Activated T-cell treated with anti-CD3 and anti-CD28 coated beads, Interleukin-2, amount 50 U/mL, for 72 hours (primary cell): Measurements from ENCODE around the gene TSHZ1. TPM values are rescaled to one million over a fixed set of nuclear protein-coding genes. Genes with fewer than 3 reads are reported as not detected.

Experiments
- ATAC-seq, 2 donors: fragments of 150-1000 bp; cut with Tn5 transposase; replicated peaks in 1 of 2; 2 replicates each; pipeline ENCODE4 v1.10.0; 2021; ENCODE audit warnings: moderate library complexity in 2 of 2, mild to moderate bottlenecking in 1 of 2
- DNase-seq, 2 donors: peaks; one replicate each; pipeline ENCODE4 v3.0.0; 2021 to 2022; ENCODE audit warnings: mixed read lengths in 1 of 2
- H3K27ac Mint-ChIP-seq: one replicate; pipeline ENCODE4 v1.8.0; 2022; ENCODE audit warnings: mild to moderate bottlenecking, moderate library complexity, mixed read lengths
- H3K27me3 Mint-ChIP-seq: one replicate; pipeline ENCODE4 v1.8.0; 2022; ENCODE audit warnings: low read depth, mixed read lengths
- H3K36me3 Mint-ChIP-seq, 2 donors: one replicate each; pipeline ENCODE4 v1.8.0; 2022; ENCODE audit warnings: mixed read lengths in 2 of 2, mild to moderate bottlenecking in 1 of 2; ENCODE audit not compliant: insufficient read depth in 2 of 2
- H3K4me1 Mint-ChIP-seq: one replicate; pipeline ENCODE4 v1.8.0; 2022; ENCODE audit warnings: low read depth, mixed read lengths
- H3K4me3 Mint-ChIP-seq, 2 donors: one replicate each; pipeline ENCODE4 v1.8.0; 2022; ENCODE audit warnings: mild to moderate bottlenecking in 2 of 2, mixed read lengths in 2 of 2, moderate library complexity in 2 of 2
- H3K9me3 Mint-ChIP-seq, 2 donors: one replicate each; pipeline ENCODE4 v1.8.0; 2022; ENCODE audit warnings: mixed read lengths in 2 of 2
- total RNA-seq, 2 donors: library from RNA; stranded (reverse); gene quantifications; one replicate each; pipeline ENCODE4 v1.2.3, GENCODE V29; 2022

The TSHZ1 gene
- total RNA-seq, 2 donors from 2014 or later: 18.1 to 19.2 TPM

DNA sequence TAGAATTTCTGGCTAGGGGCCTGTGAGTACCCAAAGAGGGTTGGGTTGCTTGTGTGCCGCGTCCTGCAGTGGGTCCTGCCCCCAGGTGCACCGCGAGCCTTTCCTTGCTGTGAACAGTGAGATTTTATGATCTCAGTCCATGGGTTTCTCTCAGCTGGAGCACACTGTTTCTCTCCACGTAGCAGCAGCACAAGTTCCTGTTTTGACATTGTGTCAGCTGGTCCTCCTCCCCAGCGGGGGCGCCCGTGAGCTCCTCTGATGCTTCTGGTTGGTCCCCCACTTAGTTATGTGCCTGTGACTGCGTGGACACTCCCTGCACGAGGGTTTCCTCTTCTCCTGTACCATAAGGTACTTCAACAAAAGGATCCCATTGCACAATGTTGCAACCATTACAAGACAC, 29.8 kb downstream of the TSHZ1 start:
- peaks cover 38% of the 10 kb centered on the region for H3K4me1 Mint-ChIP-seq
- ATAC-seq (no peak), DNase-seq (no peak)
- H3K27ac Mint-ChIP-seq: no peak overlapping the region
- H3K36me3 Mint-ChIP-seq: peaks cover 0 to 4% of the 10 kb centered on the region in 2 donors
- H3K27me3 Mint-ChIP-seq: no peaks in the 10 kb centered on the region
- no peaks in the 10 kb centered on the region for H3K9me3 Mint-ChIP-seq
- H3K4me3 Mint-ChIP-seq: no peak overlapping the region

DNA sequence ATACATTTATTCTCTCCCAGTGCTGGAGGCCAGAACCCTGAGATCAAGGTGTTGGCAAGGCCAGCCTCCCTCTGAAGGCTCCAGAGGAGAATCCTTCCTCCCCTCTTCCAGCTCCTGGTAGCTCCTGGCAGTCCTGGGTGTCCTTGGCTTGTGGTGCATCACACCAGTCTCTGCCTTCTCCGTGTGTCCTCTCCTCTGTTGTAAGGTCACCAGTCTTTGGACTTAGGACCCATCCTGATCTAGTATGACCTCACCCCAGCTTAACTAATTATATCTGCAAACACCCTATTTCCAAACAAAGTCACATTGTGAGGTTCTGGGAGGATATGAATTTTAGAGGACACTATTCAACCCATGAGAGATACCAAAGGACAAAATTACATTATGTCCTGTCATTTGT, 31.1 kb downstream of the TSHZ1 start:
- no peak overlapping the region for H3K27ac Mint-ChIP-seq
- peaks cover 43% of the 10 kb centered on the region for H3K4me1 Mint-ChIP-seq
- H3K36me3 Mint-ChIP-seq: peaks cover 0 to 4% of the 10 kb centered on the region in 2 donors
- ATAC-seq: no peak
- no peaks in the 10 kb centered on the region for H3K27me3 Mint-ChIP-seq
- H3K9me3 Mint-ChIP-seq: no peaks in the 10 kb centered on the region
- no peak for DNase-seq
- H3K4me3 Mint-ChIP-seq: no peak overlapping the region

DNA sequence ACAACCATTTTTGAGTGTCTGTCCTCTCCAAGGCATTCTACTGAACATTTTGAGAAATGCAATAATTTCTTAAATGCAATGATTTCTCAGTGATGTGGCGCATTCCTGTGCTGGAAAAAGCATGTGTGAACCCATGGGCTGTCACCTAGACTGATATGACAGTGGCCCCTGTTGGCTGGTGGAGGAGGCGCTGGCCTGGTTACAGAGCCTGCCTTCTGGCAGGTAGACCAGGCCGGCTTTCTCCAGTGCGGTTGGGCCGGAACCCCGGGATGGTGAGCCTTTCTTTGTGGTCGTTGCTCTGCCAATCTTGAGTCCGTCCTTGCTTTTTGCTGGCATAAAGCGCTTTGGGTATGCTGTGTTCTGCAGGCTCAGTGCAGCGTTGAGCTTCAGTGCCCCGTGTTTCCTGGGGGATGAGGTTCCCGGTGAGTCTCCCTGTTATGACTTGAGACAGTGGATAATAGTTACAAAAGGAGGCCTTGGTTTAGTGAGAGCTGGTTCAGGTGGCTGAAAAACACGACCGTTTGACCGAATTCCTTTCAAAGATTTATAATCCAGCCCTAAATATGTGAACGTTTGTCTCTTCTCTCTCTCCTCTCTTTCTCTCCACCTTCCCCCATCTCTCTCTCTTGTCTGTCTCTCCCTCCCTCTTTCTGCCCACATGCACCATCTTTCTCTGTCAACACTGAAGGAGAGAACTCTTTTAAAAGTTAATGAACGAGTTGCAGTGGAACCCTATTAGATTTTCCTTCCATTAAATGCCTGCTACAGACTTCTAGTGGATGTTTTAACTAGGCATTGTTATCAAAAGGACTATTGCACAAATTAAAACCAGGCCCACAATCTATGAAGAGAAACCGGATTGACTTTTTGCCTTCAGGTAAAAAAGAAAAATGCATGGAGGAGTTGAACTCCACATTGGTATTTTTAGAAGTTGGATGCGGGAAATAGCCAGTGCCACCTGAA, 34.0 kb downstream of the TSHZ1 start:
- Mint-ChIP-seq H3K27ac (no peak overlapping the region), H3K36me3 (no peaks in the 10 kb centered on the region), H3K4me3 (no peak overlapping the region), H3K9me3 (no peaks in the 10 kb centered on the region), H3K27me3 (no peaks in the 10 kb centered on the region), H3K4me1 (peaks cover 59% of the 10 kb centered on the region)
- ATAC-seq (no peak), DNase-seq (no peak)

DNA sequence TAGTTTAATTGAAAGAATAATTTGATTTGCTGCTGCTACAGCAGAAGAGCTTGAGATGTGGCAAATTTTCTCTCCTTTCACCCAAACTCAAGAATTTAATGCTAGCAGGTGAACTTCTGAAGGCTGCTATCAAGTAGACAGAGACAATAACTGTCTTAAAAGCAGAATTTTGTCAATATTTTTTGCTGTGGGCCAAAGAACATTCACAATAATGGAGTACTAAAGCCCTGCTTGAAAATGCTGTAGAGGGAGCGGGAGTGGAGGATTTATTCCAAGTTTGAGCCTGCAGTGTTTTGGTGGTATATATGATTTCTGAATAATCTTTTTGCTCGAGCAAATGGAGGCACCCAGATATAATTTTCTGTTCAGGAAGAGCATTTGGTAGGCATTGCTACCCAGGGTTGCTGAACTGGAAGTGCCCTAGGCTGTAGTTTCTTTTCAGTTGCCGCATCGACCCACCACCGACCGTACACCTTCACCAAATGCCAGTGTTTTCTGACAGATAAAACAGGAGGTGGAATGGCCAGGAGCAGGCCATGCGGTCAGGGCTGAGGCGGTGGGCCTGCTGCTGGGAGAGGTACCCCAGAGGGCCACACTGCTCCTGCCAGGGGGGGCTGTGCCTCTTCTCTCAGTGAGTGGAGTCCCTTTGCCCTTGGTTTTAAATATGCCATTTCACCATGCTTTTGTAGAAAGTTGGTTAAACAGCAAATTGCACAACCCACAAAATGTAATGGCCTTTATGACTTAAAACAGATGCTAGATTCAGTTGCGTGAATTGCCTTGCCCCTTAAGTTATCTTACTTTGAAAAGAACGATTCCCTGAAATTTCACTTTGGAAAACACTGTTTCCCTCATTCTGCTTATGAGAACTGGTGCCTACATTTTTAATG, 36.4 kb downstream of the TSHZ1 start:
- DNase-seq (peak in 1 of 2 donors; percentile 20), ATAC-seq (peak; percentile 38 to 42)
- peaks cover 58% of the 10 kb centered on the region for H3K4me1 Mint-ChIP-seq
- H3K4me3 Mint-ChIP-seq: peak overlapping the region; percentile 89 to 99
- peak overlapping the region; percentile 99 for H3K27ac Mint-ChIP-seq
- H3K36me3 Mint-ChIP-seq: no peaks in the 10 kb centered on the region
- no peaks in the 10 kb centered on the region for H3K9me3 Mint-ChIP-seq
- H3K27me3 Mint-ChIP-seq: no peaks in the 10 kb centered on the region

DNA sequence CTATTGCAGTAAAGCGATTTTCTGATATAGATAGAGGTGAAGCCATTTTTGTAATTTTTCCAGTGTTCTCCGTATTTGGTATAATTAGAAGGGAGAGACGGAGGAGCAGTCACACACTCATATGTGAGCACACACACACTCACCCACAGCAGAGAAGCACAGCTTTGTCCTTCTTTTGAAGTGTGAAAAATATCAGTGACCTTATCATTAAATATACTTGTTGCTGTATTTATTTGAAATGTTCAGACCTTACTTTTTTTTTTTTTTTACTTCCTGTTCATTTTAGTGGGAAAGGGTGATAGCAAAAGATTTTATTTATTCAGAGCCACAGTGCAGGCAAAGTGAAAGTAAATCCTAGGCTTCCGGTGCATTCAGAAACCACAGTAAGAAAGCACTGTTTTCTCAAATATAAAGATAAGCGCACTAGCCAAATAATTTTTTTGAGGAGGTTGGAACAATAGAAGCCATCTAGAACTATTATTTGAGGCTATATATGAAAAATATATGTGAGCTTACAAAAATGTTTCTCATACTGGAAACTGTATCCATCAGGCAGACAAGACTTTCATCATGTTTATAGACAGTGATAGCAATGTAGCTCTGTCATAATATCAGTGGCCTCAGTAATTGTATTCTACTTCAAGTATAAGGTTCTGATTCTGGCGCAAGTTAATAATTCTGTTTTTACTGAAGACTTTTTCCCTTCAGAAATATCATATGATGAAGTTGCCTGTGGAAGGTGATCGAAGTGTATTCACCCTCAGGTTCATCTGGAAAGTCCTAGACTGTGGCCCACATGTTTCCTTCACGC, 37.2 kb downstream of the TSHZ1 start:
- no peaks in the 10 kb centered on the region for H3K36me3 Mint-ChIP-seq
- ATAC-seq (peak; percentile 44 to 54), DNase-seq (no peak)

DNA sequence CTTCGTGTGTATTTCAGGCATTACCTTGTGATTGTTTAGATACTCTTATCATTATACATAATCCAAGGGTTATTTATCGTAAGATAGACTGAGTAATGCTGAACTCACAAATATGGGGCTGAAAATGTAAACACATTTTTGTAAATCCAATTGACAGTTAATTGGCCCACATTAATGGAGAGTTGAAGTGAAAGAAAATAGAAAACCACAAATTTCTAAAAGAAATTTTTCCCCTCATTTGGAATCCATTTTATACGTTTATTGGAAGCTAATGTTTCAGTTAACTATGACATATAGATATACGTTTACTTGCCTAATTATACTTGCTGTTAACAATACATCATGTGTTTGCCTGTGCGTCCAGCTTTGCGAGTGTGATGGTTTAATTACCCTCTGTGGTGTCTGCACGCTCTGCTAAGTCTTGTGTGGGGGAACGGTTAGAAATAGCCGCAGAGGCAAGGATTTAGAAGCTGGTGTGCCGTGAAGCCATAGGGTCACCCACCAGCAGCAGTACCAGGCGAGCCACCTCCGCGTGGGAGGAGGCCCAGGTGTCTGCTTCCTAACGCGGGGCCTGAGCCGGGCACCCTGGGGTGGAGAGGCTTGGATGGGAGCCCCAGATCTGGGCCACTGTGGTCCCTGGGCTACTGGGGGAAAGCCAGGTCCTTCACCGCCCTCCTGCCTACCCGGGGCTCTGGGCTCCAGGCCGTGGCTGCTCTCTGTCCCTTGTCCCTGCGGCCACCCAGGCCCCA, 38.0 kb downstream of the TSHZ1 start:
- Mint-ChIP-seq H3K4me1 (peaks cover 51% of the 10 kb centered on the region), H3K9me3 (no peaks in the 10 kb centered on the region), H3K27ac (peak overlapping the region; percentile 99), H3K36me3 (no peaks in the 10 kb centered on the region), H3K27me3 (no peaks in the 10 kb centered on the region), H3K4me3 (peak overlapping the region; percentile 89 to 99)
- no peak for DNase-seq
- no peak for ATAC-seq

More for the DNA sequence above, 37.2 kb downstream of the TSHZ1 start:
- Mint-ChIP-seq H3K27me3 (no peaks in the 10 kb centered on the region), H3K4me3 (peak overlapping the region; percentile 89 to 99), H3K9me3 (no peaks in the 10 kb centered on the region), H3K27ac (peak overlapping the region; percentile 99), H3K4me1 (peaks cover 55% of the 10 kb centered on the region)

DNA sequence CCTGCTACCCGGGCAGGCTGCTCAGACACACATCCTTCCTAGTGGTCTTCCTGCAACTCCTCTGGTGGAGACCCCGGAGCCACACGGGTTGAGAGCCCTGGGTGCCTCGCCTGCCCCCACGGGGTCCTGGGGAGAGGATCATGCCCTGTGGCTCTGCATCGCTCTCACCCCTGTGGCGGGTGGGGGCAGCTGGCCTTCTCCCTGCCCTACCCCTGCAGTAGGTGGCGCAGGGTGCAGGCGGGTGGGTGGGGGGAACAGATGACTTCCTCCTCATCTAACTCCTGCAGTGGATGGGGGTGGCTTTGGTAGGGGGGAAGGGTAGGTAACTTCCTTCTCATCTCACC, 38.5 kb downstream of the TSHZ1 start:
- Mint-ChIP-seq H3K4me3 (peak overlapping the region in 1 of 2 donors; percentile 56), H3K9me3 (no peaks in the 10 kb centered on the region), H3K27me3 (no peaks in the 10 kb centered on the region), H3K4me1 (peaks cover 51% of the 10 kb centered on the region), H3K27ac (no peak overlapping the region), H3K36me3 (no peaks in the 10 kb centered on the region)
- ATAC-seq: no peak
- DNase-seq: no peak

DNA sequence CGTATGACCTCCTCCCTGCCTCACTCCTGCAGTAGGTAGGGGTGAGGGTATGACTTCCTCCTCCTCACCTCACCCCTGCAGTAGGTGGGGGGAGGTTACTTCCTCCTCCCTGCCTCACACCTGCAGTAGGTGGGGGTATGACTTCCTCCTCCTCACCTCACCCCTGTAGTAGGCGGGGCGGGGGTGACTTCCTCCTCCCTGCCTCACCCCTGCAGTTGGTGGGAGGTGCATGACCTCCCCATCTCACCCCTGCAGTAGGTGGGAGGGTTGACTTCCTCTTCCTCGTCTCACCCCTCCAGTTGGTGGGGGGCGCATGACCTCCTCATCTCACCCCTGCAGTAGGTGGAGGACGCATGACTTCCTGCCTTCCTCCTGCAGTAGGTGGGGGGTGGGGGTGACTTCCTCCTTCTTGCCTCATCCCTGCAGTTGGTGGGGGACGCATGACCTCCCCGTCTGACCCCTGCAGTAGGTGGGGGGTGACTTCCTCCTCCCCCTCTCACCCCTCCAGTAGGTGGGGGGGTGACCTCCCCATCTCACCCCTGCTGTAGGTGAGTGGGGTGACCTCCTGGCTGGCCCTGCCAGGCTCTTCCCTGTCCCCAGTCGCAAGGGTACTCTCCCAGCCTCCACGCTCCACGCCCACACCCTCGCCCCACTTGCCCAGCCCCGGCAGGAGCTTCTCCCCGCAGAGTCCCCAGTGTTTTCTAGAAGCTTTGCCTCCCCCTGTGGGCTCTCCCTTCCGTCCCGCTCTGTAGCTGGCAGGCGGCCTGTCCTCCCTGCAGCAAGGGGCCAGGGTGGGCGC, 39.3 kb downstream of the TSHZ1 start:
- Mint-ChIP-seq H3K4me1 (peaks cover 47% of the 10 kb centered on the region), H3K9me3 (no peaks in the 10 kb centered on the region), H3K36me3 (no peaks in the 10 kb centered on the region), H3K4me3 (no peak overlapping the region), H3K27me3 (no peaks in the 10 kb centered on the region), H3K27ac (no peak overlapping the region)
- DNase-seq: no peak
- no peak for ATAC-seq

DNA sequence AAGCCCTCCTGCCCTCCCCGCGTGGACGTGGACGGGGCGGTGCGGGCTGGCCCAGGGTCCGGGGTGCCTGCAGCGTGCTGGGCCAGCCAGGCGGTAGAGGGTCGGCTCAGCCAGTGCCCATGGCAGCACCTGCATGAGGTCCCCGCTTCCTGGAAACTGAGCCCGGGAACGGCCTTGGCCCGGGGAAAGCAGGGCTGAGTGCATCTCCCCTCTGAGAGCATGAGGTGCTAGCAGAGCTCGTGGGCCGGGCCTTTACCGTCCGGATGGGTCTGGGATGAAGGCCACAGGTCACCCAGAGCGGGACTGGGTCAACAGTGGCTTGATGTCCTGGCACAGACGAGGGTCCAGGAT, 39.8 kb downstream of the TSHZ1 start:
- Mint-ChIP-seq H3K27ac (no peak overlapping the region), H3K27me3 (no peaks in the 10 kb centered on the region), H3K4me1 (peaks cover 45% of the 10 kb centered on the region), H3K36me3 (no peaks in the 10 kb centered on the region), H3K4me3 (no peak overlapping the region), H3K9me3 (no peaks in the 10 kb centered on the region)
- ATAC-seq (no peak), DNase-seq (no peak)

DNA sequence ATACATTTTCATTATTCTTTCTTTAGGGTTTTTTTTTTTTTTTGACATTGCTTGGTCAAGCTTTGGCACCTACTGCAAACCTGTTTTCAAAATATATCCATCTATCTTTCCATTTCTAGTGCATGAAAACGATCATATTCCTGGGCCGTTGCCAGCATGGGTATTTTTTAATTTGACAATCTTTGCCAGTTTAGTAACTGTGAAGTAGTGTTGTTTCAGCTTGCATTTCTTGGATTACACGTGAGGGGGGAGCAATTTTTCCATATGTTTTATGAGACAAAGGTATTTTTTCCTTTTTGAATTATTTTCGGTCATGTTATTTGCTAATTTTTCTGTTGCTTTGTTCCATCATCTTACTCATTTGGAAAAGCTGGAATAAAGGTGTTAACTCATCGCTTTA, 40.9 kb downstream of the TSHZ1 start:
- H3K4me1 Mint-ChIP-seq: peaks cover 35% of the 10 kb centered on the region
- H3K27me3 Mint-ChIP-seq: no peaks in the 10 kb centered on the region
- no peaks in the 10 kb centered on the region for H3K9me3 Mint-ChIP-seq
- H3K36me3 Mint-ChIP-seq: no peaks in the 10 kb centered on the region
- ATAC-seq (no peak), DNase-seq (no peak)
- H3K4me3 Mint-ChIP-seq: no peak overlapping the region
- H3K27ac Mint-ChIP-seq: no peak overlapping the region

DNA sequence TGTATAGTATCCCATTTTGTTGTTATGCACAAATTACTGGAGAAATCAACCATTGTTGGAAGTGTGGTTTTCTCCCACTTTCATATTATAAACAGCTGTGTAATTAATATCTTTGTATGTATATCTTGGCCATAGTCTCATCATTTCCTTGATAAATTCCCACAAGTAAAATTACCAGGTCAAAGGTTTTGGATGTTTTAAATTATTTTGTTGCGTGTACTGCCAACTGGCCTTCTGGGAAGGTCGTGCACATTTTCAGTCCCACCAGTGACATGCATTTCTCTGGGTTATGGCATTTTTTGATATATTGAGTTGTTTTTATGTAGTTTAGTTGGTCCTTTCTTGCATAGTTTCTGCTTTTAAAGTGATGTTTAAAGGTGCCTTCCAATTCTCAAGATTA, 41.5 kb downstream of the TSHZ1 start:
- H3K27me3 Mint-ChIP-seq: no peaks in the 10 kb centered on the region
- no peak for DNase-seq
- H3K4me1 Mint-ChIP-seq: peaks cover 29% of the 10 kb centered on the region
- no peaks in the 10 kb centered on the region for H3K9me3 Mint-ChIP-seq
- no peak for ATAC-seq
- no peak overlapping the region for H3K27ac Mint-ChIP-seq
- H3K4me3 Mint-ChIP-seq: no peak overlapping the region
- H3K36me3 Mint-ChIP-seq: no peaks in the 10 kb centered on the region

DNA sequence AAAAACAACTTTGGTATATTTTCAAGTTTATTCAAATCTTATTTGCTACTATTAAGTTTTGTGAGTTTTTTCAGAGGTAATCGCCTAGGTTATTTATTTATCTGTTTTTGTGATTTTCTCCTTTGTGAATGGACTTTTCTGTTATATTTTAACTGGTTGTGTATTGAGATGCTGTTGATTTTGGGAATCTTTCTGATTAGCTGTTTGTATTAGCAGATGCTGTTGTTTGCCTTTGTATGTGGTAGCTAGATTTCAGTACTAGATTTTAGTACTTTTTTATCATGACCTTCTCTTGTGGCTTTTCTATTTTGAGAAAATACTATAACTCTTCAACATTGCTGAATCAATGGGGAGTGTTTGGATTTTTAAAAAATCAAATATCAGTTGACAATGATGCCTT, 42.4 kb downstream of the TSHZ1 start:
- H3K27ac Mint-ChIP-seq: peak overlapping the region; percentile 44
- H3K4me3 Mint-ChIP-seq: no peak overlapping the region
- DNase-seq (no peak), ATAC-seq (no peak)
- no peaks in the 10 kb centered on the region for H3K27me3 Mint-ChIP-seq
- peaks cover 26% of the 10 kb centered on the region for H3K4me1 Mint-ChIP-seq
- no peaks in the 10 kb centered on the region for H3K36me3 Mint-ChIP-seq
- no peaks in the 10 kb centered on the region for H3K9me3 Mint-ChIP-seq
